ENCODE data around the gene FXYD6. TPM values are rescaled to one million over a fixed set of nuclear protein-coding genes. Genes with fewer than 3 reads are reported as not detected.
A peak's percentile ranks its signal among the peaks of the same experiment; 100 is the strongest.

The FXYD6 gene
- total and polyA plus RNA-seq, 4 donors = 37.0 to 70.0 (median 43.9) TPM

DNA sequence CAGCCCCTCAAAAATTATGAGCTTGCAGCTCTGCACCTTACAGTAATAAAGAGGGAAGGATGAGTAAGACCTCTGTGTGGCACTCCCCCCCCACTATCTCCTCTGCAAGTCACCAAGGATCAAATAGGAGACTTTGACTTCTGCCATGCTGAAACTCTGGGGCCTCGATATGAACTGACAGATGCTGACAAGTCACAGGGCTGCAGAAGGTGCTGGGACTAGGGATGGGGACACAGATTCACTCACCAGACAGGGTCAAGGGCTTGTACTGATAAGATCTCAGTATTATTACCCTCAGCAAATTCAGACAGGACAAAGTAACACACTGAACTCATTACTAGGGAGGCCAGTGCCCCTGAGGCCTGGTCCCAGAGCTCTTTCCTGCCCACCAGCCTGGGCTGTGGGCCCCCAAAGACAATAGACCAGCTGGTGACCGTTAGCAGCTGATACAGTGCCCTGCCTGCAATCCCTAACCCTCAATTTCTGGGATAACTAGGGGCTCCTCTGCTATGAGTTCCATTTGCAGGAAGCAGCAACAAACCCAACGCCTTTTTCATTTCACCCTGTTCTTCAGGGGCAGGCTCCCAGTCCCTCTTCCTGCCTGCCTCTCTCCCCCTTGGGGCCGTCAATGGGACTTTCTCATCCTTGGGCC lies 32.6 kb upstream of the FXYD6 start:
- ATAC-seq (ENCODE audit: insufficient read depth, low FRiP score) (no peak), DNase-seq (peak in 1 of 3 donors; percentile 7)
- 92% methylated on average over 4 of the region's 4 CpGs for WGBS, 2 donors
- H3K9ac ChIP-seq (ENCODE audit: insufficient read depth in 1 of 2, low read length in 2 of 2) = no peak overlapping the region
- H3K27ac ChIP-seq (ENCODE audit: low read depth in 1 of 2, low read length in 1 of 2) = no peak overlapping the region
- H3K27me3 ChIP-seq (ENCODE audit: control insufficient read depth in 3 of 3, insufficient read depth in 3 of 3, low read length in 2 of 3) = no peaks in the 10 kb centered on the region
- H3K9me3 ChIP-seq (ENCODE audit: control insufficient read depth in 4 of 4, insufficient read depth in 3 of 4, low read length in 3 of 4) = no peaks in the 10 kb centered on the region
- H3K4me3 ChIP-seq = no peak overlapping the region
- no peaks in the 10 kb centered on the region for H3K36me3 ChIP-seq (ENCODE audit: control insufficient read depth in 4 of 4, insufficient read depth in 4 of 4, low read length in 4 of 4)
- TF ChIP-seq, protein P1, sequence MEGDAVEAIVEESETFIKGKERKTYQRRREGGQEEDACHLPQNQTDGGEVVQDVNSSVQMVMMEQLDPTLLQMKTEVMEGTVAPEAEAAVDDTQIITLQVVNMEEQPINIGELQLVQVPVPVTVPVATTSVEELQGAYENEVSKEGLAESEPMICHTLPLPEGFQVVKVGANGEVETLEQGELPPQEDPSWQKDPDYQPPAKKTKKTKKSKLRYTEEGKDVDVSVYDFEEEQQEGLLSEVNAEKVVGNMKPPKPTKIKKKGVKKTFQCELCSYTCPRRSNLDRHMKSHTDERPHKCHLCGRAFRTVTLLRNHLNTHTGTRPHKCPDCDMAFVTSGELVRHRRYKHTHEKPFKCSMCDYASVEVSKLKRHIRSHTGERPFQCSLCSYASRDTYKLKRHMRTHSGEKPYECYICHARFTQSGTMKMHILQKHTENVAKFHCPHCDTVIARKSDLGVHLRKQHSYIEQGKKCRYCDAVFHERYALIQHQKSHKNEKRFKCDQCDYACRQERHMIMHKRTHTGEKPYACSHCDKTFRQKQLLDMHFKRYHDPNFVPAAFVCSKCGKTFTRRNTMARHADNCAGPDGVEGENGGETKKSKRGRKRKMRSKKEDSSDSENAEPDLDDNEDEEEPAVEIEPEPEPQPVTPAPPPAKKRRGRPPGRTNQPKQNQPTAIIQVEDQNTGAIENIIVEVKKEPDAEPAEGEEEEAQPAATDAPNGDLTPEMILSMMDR (IDR thresholded peaks at IDR 0.05; ENCODE audit: control extremely low read depth, extremely low read depth) = no peak
- peaks cover 0 to 2% (median 0%) of the 10 kb centered on the region in 5 donors for H3K4me1 ChIP-seq (ENCODE audit: control insufficient read depth in 5 of 5, insufficient read depth in 5 of 5, low read length in 5 of 5)

DNA sequence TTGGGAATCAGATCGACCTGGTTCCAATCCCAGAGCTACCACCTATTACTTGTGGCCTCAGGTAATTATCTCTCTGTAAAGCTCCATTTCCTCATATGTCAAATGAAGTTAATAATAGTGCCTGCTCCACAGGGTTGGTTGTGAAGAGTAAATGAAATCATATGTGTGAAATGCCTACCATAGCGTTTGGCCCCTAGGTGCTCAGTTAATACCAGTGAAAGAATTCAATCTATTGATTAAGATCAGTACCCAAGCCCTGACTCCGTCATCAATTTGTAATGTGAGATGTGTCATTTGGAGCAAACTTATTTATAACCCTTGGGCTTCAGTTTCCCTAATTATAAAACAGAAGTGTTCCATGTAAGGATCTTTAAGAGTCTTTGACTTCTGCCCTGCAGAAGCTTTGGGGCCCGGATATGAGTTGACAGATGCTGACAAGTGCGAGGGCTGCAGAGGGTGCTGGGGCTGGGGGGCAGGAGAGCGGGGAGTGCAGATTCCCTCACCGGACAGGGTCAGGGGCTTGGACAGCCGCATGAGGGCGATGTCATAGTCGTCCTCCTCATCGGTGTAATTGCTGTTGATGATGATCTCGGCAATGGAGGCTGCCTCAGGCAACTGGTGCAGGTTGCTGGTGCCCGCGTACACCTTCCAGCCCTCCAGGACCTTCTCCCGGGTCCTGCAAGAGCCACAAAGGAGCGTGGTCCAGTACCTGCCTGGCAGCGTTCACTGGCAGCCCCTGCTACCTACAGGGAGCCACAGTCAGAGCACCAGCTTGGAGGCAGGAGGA lies 31.8 kb upstream of the FXYD6 start:
- TF ChIP-seq, protein P1 (IDR thresholded peaks at IDR 0.05; ENCODE audit: control extremely low read depth, extremely low read depth) = no peak
- 87 to 88% methylated on average over 17 of the region's 17 CpGs for WGBS, 2 donors
- no peak overlapping the region for H3K27ac ChIP-seq (ENCODE audit: low read depth in 1 of 2, low read length in 1 of 2)
- H3K4me1 ChIP-seq (ENCODE audit: control insufficient read depth in 5 of 5, insufficient read depth in 5 of 5, low read length in 5 of 5) = no peaks in the 10 kb centered on the region
- DNase-seq (peak in 1 of 3 donors; percentile 10), ATAC-seq (ENCODE audit: insufficient read depth, low FRiP score) (no peak)
- H3K9me3 ChIP-seq (ENCODE audit: control insufficient read depth in 4 of 4, insufficient read depth in 3 of 4, low read length in 3 of 4) = no peaks in the 10 kb centered on the region
- no peaks in the 10 kb centered on the region for H3K36me3 ChIP-seq (ENCODE audit: control insufficient read depth in 4 of 4, insufficient read depth in 4 of 4, low read length in 4 of 4)
- no peaks in the 10 kb centered on the region for H3K27me3 ChIP-seq (ENCODE audit: control insufficient read depth in 3 of 3, insufficient read depth in 3 of 3, low read length in 2 of 3)
- H3K9ac ChIP-seq (ENCODE audit: insufficient read depth in 1 of 2, low read length in 2 of 2) = no peak overlapping the region
- no peak overlapping the region for H3K4me3 ChIP-seq

- DNase-seq (peak; percentile 59 to 74 (median 69)), ATAC-seq (ENCODE audit: insufficient read depth, low FRiP score) (peak; percentile 91)
- WGBS, 2 donors = 40 to 47% methylated on average over 24 of the region's 24 CpGs
- no peak overlapping the region for H3K9ac ChIP-seq (ENCODE audit: insufficient read depth in 1 of 2, low read length in 2 of 2)
- TF ChIP-seq, protein P1 (IDR thresholded peaks at IDR 0.05; ENCODE audit: control extremely low read depth, extremely low read depth) = no peak
- no peaks in the 10 kb centered on the region for H3K36me3 ChIP-seq (ENCODE audit: control insufficient read depth in 4 of 4, insufficient read depth in 4 of 4, low read length in 4 of 4)
- no peaks in the 10 kb centered on the region for H3K27me3 ChIP-seq (ENCODE audit: control insufficient read depth in 3 of 3, insufficient read depth in 3 of 3, low read length in 2 of 3)
- H3K4me1 ChIP-seq (ENCODE audit: control insufficient read depth in 5 of 5, insufficient read depth in 5 of 5, low read length in 5 of 5) = no peaks in the 10 kb centered on the region
- no peaks in the 10 kb centered on the region for H3K9me3 ChIP-seq (ENCODE audit: control insufficient read depth in 4 of 4, insufficient read depth in 3 of 4, low read length in 3 of 4)
- H3K27ac ChIP-seq (ENCODE audit: low read depth in 1 of 2, low read length in 1 of 2) = no peak overlapping the region
- H3K4me3 ChIP-seq = no peak overlapping the region
These were observed 31.0 kb upstream of the FXYD6 start for GRCh38 chr11:117907276-117908108.
